Esophagus squamous epithelium (tissue), 4 donors: Measurements from ENCODE around the gene EGFR.

Experiments used
- CTCF ChIP-seq, 6 experiments: fragments of 450-650 bp in 4 of 6; fragments of 200-600 bp in 2 of 6; sonication (generic) in 2 of 6; IDR thresholded peaks; one replicate each; pipeline ENCODE4 v1.5.1; 2016 to 2019; ENCODE audit warnings: antibody characterized with exemption in 6 of 6, mild to moderate bottlenecking in 4 of 6, moderate library complexity in 4 of 6
- POLR2A ChIP-seq, 4 donors: fragments of 450-650 bp; IDR thresholded peaks; one replicate each; pipeline ENCODE4 v1.6.1; 2017; ENCODE audit warnings: antibody characterized with exemption in 4 of 4, mild to moderate bottlenecking in 4 of 4, moderate library complexity in 3 of 4

GRCh38 chr7:55198634-55199392 lies 180.0 kb downstream of the EGFR start:
- TF ChIP-seq CTCF (IDR thresholded peaks at IDR 0.05) (no peak), POLR2A (IDR thresholded peaks at IDR 0.05) (no peak)
